T47D (cell line): Measurements from ENCODE around the gene MYH4.

ENCODE experiments used
- DNase-seq, 2 experiments: peaks; one replicate each; pipeline versions ENCODE4 v3.0.0 to v3.0.0-alpha.2; 2011 to 2012; ENCODE audit warnings: low read depth in 1 of 2, low spot score in 1 of 2
- JUND ChIP-seq: IDR thresholded peaks from 2 replicates; pipeline ENCODE4 v1.6.1; 2012; ENCODE audit warnings: low read depth
- in situ Hi-C: cut with HindIII; loops from 2 replicates; pipeline ENCODE4 v1.10.0; 2016; ENCODE audit warnings: low sequenced_read_pairs, low pct_unique_long_range_greater_than_20kb

MYH4 gene

DNA sequence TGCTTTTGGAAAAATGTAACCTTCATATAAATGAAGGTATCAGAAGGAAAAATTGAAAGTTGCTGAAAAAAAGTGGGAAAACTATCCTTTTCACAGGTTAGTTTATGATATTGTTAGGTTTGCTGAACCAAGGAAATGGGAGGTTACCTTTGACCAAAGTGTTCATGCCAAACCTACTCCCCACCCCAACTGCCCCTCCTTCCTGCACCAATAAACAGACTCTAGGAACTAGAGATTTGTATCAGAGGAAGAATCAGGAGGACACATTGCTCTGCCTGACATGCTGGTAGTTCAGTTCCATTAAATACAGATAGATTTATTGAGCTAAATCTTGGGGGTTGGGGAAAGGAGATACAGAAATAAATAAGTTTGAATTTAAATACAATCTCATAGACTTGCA lies 65.8 kb downstream of the MYH4 start:
- no peak for TF ChIP-seq JUND
- DNase-seq = no peak
- in situ Hi-C loops = no loop called here

DNA sequence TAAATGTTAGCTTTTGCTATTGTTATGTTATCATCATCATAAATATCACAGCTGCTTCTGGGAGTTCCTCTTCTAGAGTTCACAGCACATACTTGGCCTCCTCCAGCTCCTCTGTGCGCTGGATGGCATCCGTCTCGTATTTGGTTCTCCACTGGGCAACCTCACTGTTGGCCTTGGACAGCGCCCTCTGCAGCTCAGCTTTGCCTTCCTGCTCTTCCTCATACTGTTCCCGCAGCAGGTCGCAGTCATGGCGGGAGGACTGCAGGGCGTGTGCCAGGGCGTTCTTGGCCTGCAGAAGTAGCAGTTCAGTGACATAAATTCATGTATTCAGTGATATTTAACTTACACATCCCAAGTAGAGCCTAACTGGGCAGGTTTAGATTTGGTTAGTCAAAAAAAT lies 71.0 kb downstream of the MYH4 start:
- no peak for TF ChIP-seq JUND
- in situ Hi-C loops = no loop called here
- no peak for DNase-seq

DNA sequence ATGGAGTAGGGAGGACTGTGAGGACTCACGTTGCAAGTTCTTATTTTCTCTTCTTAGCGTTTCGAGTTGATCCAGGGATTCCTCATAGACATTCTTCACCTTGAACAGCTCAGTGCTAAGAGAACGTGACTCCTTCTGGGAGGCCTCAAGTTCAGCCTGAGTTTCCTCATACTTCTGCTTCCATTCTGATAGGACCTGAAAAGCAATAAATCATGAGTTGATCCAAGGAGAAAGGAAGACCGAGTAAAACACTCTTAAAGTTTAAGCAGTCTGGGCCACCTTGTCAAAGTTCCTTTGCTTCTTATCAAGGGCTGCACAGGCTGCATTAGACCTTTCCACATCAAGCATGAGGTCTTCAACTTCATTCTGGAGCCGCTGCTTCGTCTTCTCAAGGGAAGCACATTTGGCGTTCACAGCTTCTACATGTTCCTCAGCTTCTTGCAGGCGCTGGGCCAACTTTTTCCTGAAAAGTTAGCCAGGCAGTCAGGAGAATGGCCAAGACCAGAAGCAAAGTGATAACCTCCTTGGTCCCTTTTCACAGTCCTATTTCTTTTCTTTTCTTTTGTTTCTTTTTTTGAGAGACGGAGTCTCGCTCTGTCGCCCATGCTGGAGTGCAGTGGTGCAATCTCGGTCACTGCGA lies 72.7 kb downstream of the MYH4 start:
- no peak for DNase-seq
- in situ Hi-C loops = no loop called here
- TF ChIP-seq JUND = no peak

- no peak for DNase-seq
- in situ Hi-C loops = no loop called here
- no peak for TF ChIP-seq JUND
Observed at GRCh38 chr17:10394201-10394887, 75.0 kb downstream of the MYH4 start.
